GM12878 (cell line): Measurements from ENCODE around the gene EMX1. TPM values are rescaled to one million over a fixed set of nuclear protein-coding genes. Genes with fewer than 3 reads are reported as not detected.
"Not testable (repeated sequence)": the region's sequence is repeated elsewhere in the genome, so short reads cannot be mapped to it uniquely, and the experiment has no call there.

Experiments
- ATAC-seq: fragments of 200-7000 bp; cut with Tn5 transposase; 3 replicates; pipeline ENCODE4 v1.9.1; 2020; ENCODE audit warnings: mild to moderate bottlenecking, moderate library complexity
- BruUV-seq: library from RNA; stranded (reverse); fragments of 400-500 nt; replicated peaks from 2 replicates; lab custom pipeline; 2021; lab: Mats Ljungman, UMichigan
- CTCF ChIA-PET: fragments of 300-600 bp; sonication (Branson Sonifier 250); formaldehyde crosslinking; extraction: SDS; loops from one replicate; lab custom pipeline; 2021; ENCODE audit warnings: inconsistent platforms; lab: Yijun Ruan, JAX
- POLR2A ChIA-PET: fragments of 350-600 bp; formaldehyde crosslinking; extraction: SDS; loops from one replicate; lab custom pipeline; 2021; ENCODE audit warnings: inconsistent platforms; lab: Charles Lee
- RAD21 ChIA-PET: fragments of 300-600 bp; sonication (Branson Sonifier 250); formaldehyde crosslinking; loops from one replicate; lab custom pipeline; 2023; ENCODE audit warnings: antibody characterized with exemption; ENCODE audit not compliant: unreplicated experiment; lab: Charles Lee
- SMC1A ChIA-PET: fragments of 300-600 bp; sonication (Branson Sonifier 250); formaldehyde crosslinking; loops from one replicate; lab custom pipeline; 2023; ENCODE audit not compliant: unreplicated experiment, uncharacterized antibody; lab: Charles Lee
- DNase-seq: peaks from one replicate; pipeline ENCODE4 v3.0.0-alpha.2; 2011; ENCODE audit warnings: low read depth, low spot score
- FAIRE-seq: peaks from 3 replicates; lab custom pipeline; 2011; peaks lifted over from hg19 to GRCh38; lab: Jason Lieb, UNC
- H2AFZ ChIP-seq: 2 replicates; pipeline ENCODE4 v1.6.0; 2011; ENCODE audit warnings: low read depth, low read length, control low read depth; ENCODE audit not compliant: control insufficient read depth
- H3K27ac ChIP-seq: 2 replicates; pipeline ENCODE4 v1.5.1; 2011; ENCODE audit warnings: control low read depth; ENCODE audit not compliant: control insufficient read depth, insufficient read depth
- H3K27me3 ChIP-seq, 2 experiments: replicated peaks in 1 of 2; 2 replicates each; pipeline versions ENCODE4 v1.6.0 to v1.6.1; 2011; ENCODE audit warnings: low read length in 1 of 2; ENCODE audit not compliant: control insufficient read depth in 2 of 2, insufficient read depth in 2 of 2
- H3K36me3 ChIP-seq, 2 experiments: 2 replicates each; pipeline ENCODE4 v1.5.1; 2011; ENCODE audit warnings: low read length in 1 of 2; ENCODE audit not compliant: control insufficient read depth in 2 of 2, insufficient read depth in 2 of 2
- H3K4me1 ChIP-seq: 2 replicates; pipeline ENCODE4 v1.6.1; 2011; ENCODE audit warnings: mild to moderate bottlenecking, low read length, moderate library complexity, mixed read lengths; ENCODE audit not compliant: control insufficient read depth, insufficient read depth
- H3K4me2 ChIP-seq: 2 replicates; pipeline ENCODE4 v1.6.0; 2011; ENCODE audit warnings: control low read depth; ENCODE audit not compliant: control insufficient read depth, insufficient read depth
- H3K4me3 ChIP-seq: fragments of 200-600 bp; sonication (generic); 2 replicates; pipeline ENCODE4 v1.5.1; 2016
- H3K79me2 ChIP-seq: 2 replicates; pipeline ENCODE4 v1.6.0; 2011; ENCODE audit warnings: low read length; ENCODE audit not compliant: control insufficient read depth, insufficient read depth
- H3K9ac ChIP-seq: 2 replicates; pipeline ENCODE4 v1.8.0; 2011; ENCODE audit warnings: low read length, control low read depth, mixed read lengths; ENCODE audit not compliant: control insufficient read depth, insufficient read depth
- H3K9me3 ChIP-seq: replicated peaks from 3 replicates; pipeline ENCODE4 v1.5.1; 2011; ENCODE audit warnings: mild to moderate bottlenecking, low read length; ENCODE audit not compliant: control insufficient read depth, insufficient read depth
- H4K20me1 ChIP-seq: 2 replicates; pipeline ENCODE4 v1.6.0; 2011; ENCODE audit not compliant: control insufficient read depth, insufficient read depth
- CREB1 ChIP-seq: IDR thresholded peaks from 2 replicates; pipeline ENCODE4 v1.6.1; 2012; ENCODE audit warnings: low read depth, mild to moderate bottlenecking, inconsistent platforms
- WGBS: methylation state at CpG from one replicate; pipeline ENCODE4 v1.1.6; 2016; ENCODE audit warnings: low lambda C conversion rate; ENCODE audit not compliant: insufficient replicate concordance, insufficient coverage; ENCODE audit errors: missing lambda C conversion rate; 5-methylcytosine and 5-hydroxymethylcytosine counted together
- in situ Hi-C: fragments of 300-500 bp; cut with MboI; formaldehyde crosslinking; loops from 9 replicates; pipeline ENCODE4 v1.14.3; 2018; ENCODE audit warnings: mixed read lengths
- intact Hi-C: fragments of 100-400 bp; cut with micrococcal nuclease; formaldehyde crosslinking; loops from one replicate; pipeline ENCODE4 v1.14.2; 2022; ENCODE audit not compliant: unreplicated experiment
- polyA plus RNA-seq, 11 experiments: library from polyadenylated mRNA; depleted of rRNA in 4 of 11; unstranded in 6 of 11; stranded (reverse) in 5 of 11; fragments of >200 nt; fragmentation: Nextera tagmentation in 4 of 11; fragmentation: Illumina TruSeq in 1 of 11; extraction: Ambion mirVana in 4 of 11; extraction: Trizol in 1 of 11; gene quantifications; 1 replicate in 1 of 11; 2 replicates in 10 of 11; pipeline versions ENCODE4 v1.2.1 to v1.2.3, GENCODE V29; 2011 to 2016; ENCODE audit warnings: inconsistent platforms in 2 of 11, missing spikeins in 2 of 11, low read depth in 1 of 11
- total RNA-seq, 4 experiments: library from RNA; depleted of rRNA in 3 of 4; stranded (reverse); fragments of >200 nt in 3 of 4; fragmentation: Illumina TruSeq in 1 of 4; extraction: Trizol in 1 of 4; gene quantifications; 2 replicates each; pipeline versions ENCODE4 v1.2.1 to v1.2.3, GENCODE V29; 2013 to 2021

The EMX1 gene
- total and polyA plus RNA-seq, 10 of the 15 experiments (the other 5 are each of a cell fraction or from before 2014, with no cell fraction given) = 0.07 to 5.1 (median 1.2) TPM; not detected in 1

DNA sequence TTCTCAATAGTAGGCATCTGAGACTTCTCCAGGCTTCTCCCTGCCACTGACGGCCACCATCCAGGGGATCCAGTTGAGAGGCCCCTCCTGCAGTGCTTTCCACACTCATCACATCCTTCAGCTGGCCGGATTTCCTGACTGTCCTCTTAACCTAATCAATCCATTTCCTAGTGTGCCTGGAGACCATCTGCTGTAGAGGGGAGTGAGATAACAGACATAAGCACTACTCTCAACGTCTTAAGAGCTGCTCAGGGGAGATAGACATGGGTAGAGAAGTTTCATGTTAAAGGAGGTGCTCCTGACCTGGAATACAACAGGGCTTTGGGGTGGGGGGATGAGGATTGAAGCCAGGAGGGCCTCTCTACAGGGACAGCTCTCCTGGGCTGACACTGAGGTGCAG lies 15.9 kb upstream of the EMX1 start:
- H3K9ac ChIP-seq = no peak overlapping the region
- in situ Hi-C loops (no loop called here), intact Hi-C loops (no loop called here)
- no peak overlapping the region for H3K27ac ChIP-seq
- ATAC-seq (no peak), FAIRE-seq (no peak), DNase-seq (no peak)
- H3K27me3 ChIP-seq = no peaks in the 10 kb centered on the region; a peak in 1 of 4 replicates
- WGBS = 0% methylated on average over 3 of the region's 3 CpGs
- CTCF ChIA-PET = interaction anchor here (2.4 to 2.8 kb wide), 2 partner anchors 9 to 73 kb away, joined by 11 to 21 read pairs; no protein-coding TSS in a partner anchor
- H2AFZ ChIP-seq = no peak overlapping the region
- no peaks in the 10 kb centered on the region for H3K4me1 ChIP-seq
- no peak overlapping the region for H3K4me3 ChIP-seq
- POLR2A ChIA-PET = no interaction called here
- H3K4me2 ChIP-seq = no peak overlapping the region
- no peaks in the 10 kb centered on the region for H3K36me3 ChIP-seq
- H3K79me2 ChIP-seq = no peaks in the 10 kb centered on the region
- TF ChIP-seq CREB1 = no peak
- H3K9me3 ChIP-seq = no peaks in the 10 kb centered on the region
- RAD21 ChIA-PET = interaction anchor here (0.7 kb wide), 1 partner anchor 27 kb away, joined by 3 read pairs; no protein-coding TSS in a partner anchor
- no peaks in the 10 kb centered on the region for H4K20me1 ChIP-seq
- BruUV-seq = no TSS peak
- SMC1A ChIA-PET = interaction anchor here (1.2 to 2.6 kb wide), 2 partner anchors 8 to 13 kb away, joined by 3 to 14 read pairs; no protein-coding TSS in a partner anchor

- H3K9ac ChIP-seq, H2AFZ ChIP-seq, intact Hi-C loops, POLR2A ChIA-PET, H3K27me3 ChIP-seq, H3K4me1 ChIP-seq, FAIRE-seq, BruUV-seq, H3K36me3 ChIP-seq, H3K79me2 ChIP-seq, H4K20me1 ChIP-seq, ATAC-seq, in situ Hi-C loops, RAD21 ChIA-PET, DNase-seq, H3K27ac ChIP-seq, H3K4me2 ChIP-seq, H3K4me3 ChIP-seq, H3K9me3 ChIP-seq: not testable (repeated sequence)
- CTCF ChIA-PET = interaction anchor here (7.4 kb wide), 1 partner anchor 14 kb away, joined by 57 read pairs; no protein-coding TSS in a partner anchor
- WGBS = 62% methylated on average over 13 of the region's 13 CpGs
- SMC1A ChIA-PET = interaction anchor here (1.1 kb wide), 1 partner anchor 66 kb away, joined by 4 read pairs; no protein-coding TSS in a partner anchor
Observed at GRCh38 chr2:72907369-72907768, 9.9 kb upstream of the EMX1 start.
